ENCODE results near the gene CCNC.

CCNC gene

DNA sequence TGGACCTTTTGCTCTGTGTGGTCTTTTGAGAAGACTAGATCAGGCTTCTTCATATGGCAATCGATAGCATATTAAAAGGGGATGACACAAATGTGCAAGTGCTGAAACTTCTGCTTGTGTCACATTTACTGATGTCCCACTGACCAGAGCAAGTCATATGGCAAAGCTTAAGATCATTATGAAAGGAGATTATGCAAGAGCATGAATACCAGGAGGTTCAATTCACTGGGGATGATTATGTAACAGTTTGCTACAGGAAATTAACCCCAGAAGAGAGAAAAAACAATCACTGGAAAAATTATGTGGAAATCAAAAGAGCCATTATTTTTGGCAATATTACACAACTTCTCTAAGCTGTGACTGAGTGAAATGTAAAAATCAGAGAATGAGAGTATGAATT is 24.4 kb upstream of the CCNC start:
- Histone ChIP-seq H3K9me3 (ENCODE audit: control insufficient read depth in 1 of 2, low read length in 2 of 2) (peaks cover 3 to 5% of the 10 kb centered on the region in 2 donors), H3K4me1 (ENCODE audit: control insufficient read depth in 1 of 2, insufficient read depth in 2 of 2, low read length in 2 of 2) (peaks cover 0 to 22% of the 10 kb centered on the region in 2 donors), H3K27ac (ENCODE audit: low read length) (no peak overlapping the region), H3K36me3 (ENCODE audit: control insufficient read depth in 1 of 2, insufficient read depth in 2 of 2, low read length in 2 of 2) (no peaks in the 10 kb centered on the region), H3K27me3 (ENCODE audit: low read depth, low read length) (peaks cover 73% of the 10 kb centered on the region), H3K4me3 (ENCODE audit: low read depth in 1 of 2, low read length in 2 of 2) (no peak overlapping the region)

DNA sequence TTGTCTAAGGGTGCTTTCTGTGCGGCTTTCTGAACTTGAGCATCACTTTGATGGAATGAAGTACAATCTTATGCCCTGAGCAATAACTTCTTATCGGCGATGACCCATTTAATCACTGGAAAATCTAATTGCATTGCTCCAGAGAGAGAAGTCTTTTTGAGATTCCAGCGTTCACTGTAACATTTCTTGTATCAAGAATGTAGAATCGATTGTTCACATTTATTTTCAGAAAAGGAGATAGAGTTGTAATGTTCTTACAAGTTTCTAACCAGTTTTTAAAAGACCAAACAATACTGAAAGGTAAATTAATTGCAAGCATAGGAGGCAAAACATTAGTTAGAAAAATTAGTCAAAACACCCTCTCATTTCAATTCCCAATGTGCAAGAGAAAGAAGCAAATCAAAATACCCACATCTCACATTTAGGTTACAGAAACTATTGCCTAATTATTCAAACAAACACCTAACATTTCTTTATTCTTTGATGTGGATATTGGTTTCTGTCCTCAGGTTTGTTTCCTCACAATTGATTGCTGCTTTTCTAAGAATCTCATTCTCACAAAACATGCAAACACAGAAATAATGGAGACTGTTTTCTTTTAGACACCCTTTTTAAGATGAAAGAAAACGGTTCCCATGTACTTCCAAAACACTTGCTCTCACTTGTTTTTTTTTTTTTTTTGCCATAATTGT is 23.4 kb upstream of the CCNC start:
- Histone ChIP-seq H3K36me3 (ENCODE audit: control insufficient read depth in 1 of 2, insufficient read depth in 2 of 2, low read length in 2 of 2) (no peaks in the 10 kb centered on the region), H3K9me3 (ENCODE audit: control insufficient read depth in 1 of 2, low read length in 2 of 2) (peaks cover 3 to 5% of the 10 kb centered on the region in 2 donors), H3K4me3 (ENCODE audit: low read depth in 1 of 2, low read length in 2 of 2) (no peak overlapping the region), H3K27me3 (ENCODE audit: low read depth, low read length) (peaks cover 70% of the 10 kb centered on the region), H3K27ac (ENCODE audit: low read length) (no peak overlapping the region), H3K4me1 (ENCODE audit: control insufficient read depth in 1 of 2, insufficient read depth in 2 of 2, low read length in 2 of 2) (peaks cover 0 to 22% of the 10 kb centered on the region in 2 donors)

GRCh38 chr6:99590728-99591672 is 22.5 kb upstream of the CCNC start:
- Histone ChIP-seq H3K27ac (ENCODE audit: low read length) (no peak overlapping the region), H3K4me3 (ENCODE audit: low read depth in 1 of 2, low read length in 2 of 2) (peak overlapping the region in 1 of 2 donors; percentile 39), H3K9me3 (ENCODE audit: control insufficient read depth in 1 of 2, low read length in 2 of 2) (peaks cover 3 to 5% of the 10 kb centered on the region in 2 donors), H3K36me3 (ENCODE audit: control insufficient read depth in 1 of 2, insufficient read depth in 2 of 2, low read length in 2 of 2) (no peaks in the 10 kb centered on the region), H3K4me1 (ENCODE audit: control insufficient read depth in 1 of 2, insufficient read depth in 2 of 2, low read length in 2 of 2) (peaks cover 0 to 22% of the 10 kb centered on the region in 2 donors), H3K27me3 (ENCODE audit: low read depth, low read length) (peaks cover 62% of the 10 kb centered on the region)

- H3K36me3 ChIP-seq (ENCODE audit: control insufficient read depth in 1 of 2, insufficient read depth in 2 of 2, low read length in 2 of 2) = no peaks in the 10 kb centered on the region
- H3K9me3 ChIP-seq (ENCODE audit: control insufficient read depth in 1 of 2, low read length in 2 of 2) = no peaks in the 10 kb centered on the region
- H3K27me3 ChIP-seq (ENCODE audit: low read depth, low read length) = peaks cover 54% of the 10 kb centered on the region
- H3K4me3 ChIP-seq (ENCODE audit: low read depth in 1 of 2, low read length in 2 of 2) = no peak overlapping the region
- peaks cover 0 to 22% of the 10 kb centered on the region in 2 donors for H3K4me1 ChIP-seq (ENCODE audit: control insufficient read depth in 1 of 2, insufficient read depth in 2 of 2, low read length in 2 of 2)
- H3K27ac ChIP-seq (ENCODE audit: low read length) = no peak overlapping the region
Measured at GRCh38 chr6:99589907-99590493, 21.5 kb upstream of the CCNC start.

GRCh38 chr6:99589290-99589672 is 20.8 kb upstream of the CCNC start:
- Histone ChIP-seq H3K4me3 (ENCODE audit: low read depth in 1 of 2, low read length in 2 of 2) (peak overlapping the region; percentile 60 to 77), H3K27me3 (ENCODE audit: low read depth, low read length) (peaks cover 52% of the 10 kb centered on the region)

GRCh38 chr6:99588618-99589289 is 20.3 kb upstream of the CCNC start:
- Histone ChIP-seq H3K4me3 (ENCODE audit: low read depth in 1 of 2, low read length in 2 of 2) (peak overlapping the region; percentile 60 to 77), H3K36me3 (ENCODE audit: control insufficient read depth in 1 of 2, insufficient read depth in 2 of 2, low read length in 2 of 2) (no peaks in the 10 kb centered on the region), H3K4me1 (ENCODE audit: control insufficient read depth in 1 of 2, insufficient read depth in 2 of 2, low read length in 2 of 2) (peaks cover 0 to 22% of the 10 kb centered on the region in 2 donors), H3K27ac (ENCODE audit: low read length) (no peak overlapping the region), H3K27me3 (ENCODE audit: low read depth, low read length) (peaks cover 49% of the 10 kb centered on the region), H3K9me3 (ENCODE audit: control insufficient read depth in 1 of 2, low read length in 2 of 2) (no peaks in the 10 kb centered on the region)

More at GRCh38 chr6:99589290-99589672, 20.8 kb upstream of the CCNC start:
- Histone ChIP-seq H3K36me3 (ENCODE audit: control insufficient read depth in 1 of 2, insufficient read depth in 2 of 2, low read length in 2 of 2) (no peaks in the 10 kb centered on the region), H3K9me3 (ENCODE audit: control insufficient read depth in 1 of 2, low read length in 2 of 2) (no peaks in the 10 kb centered on the region), H3K4me1 (ENCODE audit: control insufficient read depth in 1 of 2, insufficient read depth in 2 of 2, low read length in 2 of 2) (peaks cover 0 to 22% of the 10 kb centered on the region in 2 donors), H3K27ac (ENCODE audit: low read length) (no peak overlapping the region)

DNA sequence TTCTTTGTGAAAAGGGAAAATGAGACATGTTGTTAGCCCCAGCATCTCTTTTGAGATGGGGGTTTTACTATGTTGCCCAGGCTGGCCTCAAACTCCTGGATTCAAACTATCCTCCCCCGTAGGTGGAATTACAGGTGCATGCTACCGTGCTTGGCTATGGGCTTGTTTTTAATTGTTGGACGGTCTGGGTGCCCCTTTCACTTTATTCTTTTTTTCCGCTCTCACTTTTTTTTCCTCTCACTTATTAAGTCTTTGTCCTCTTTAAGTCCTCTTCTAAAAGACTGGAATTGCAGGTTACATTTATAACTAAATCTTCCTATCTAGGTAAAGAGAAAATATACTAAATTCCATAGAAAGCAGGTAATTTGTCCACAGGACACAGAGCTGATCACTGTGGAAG is 19.3 kb upstream of the CCNC start:
- Histone ChIP-seq H3K27me3 (ENCODE audit: low read depth, low read length) (peaks cover 43% of the 10 kb centered on the region), H3K4me3 (ENCODE audit: low read depth in 1 of 2, low read length in 2 of 2) (no peak overlapping the region), H3K4me1 (ENCODE audit: control insufficient read depth in 1 of 2, insufficient read depth in 2 of 2, low read length in 2 of 2) (peaks cover 0 to 22% of the 10 kb centered on the region in 2 donors), H3K9me3 (ENCODE audit: control insufficient read depth in 1 of 2, low read length in 2 of 2) (no peaks in the 10 kb centered on the region), H3K36me3 (ENCODE audit: control insufficient read depth in 1 of 2, insufficient read depth in 2 of 2, low read length in 2 of 2) (no peaks in the 10 kb centered on the region), H3K27ac (ENCODE audit: low read length) (no peak overlapping the region)

DNA sequence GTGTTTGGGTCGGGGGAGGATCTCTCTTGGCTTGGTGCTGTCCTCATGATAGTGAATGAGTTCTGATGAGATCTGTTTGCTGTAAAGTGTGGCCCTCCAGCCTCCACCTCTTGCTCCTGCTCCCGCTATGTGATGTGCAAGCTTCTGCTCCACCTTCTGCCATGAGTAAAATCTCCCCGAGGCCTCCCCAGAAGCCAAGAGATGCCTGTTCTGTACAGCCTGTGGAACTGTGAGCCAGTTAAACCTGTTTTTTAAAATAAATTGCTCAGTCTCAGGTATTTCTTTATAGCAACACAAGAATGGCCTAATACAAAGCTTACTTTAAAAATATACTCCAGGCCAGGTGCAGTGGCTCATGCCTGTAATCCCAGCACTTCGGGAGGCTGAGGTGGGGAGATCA is 11.3 kb upstream of the CCNC start:
- H3K9me3 ChIP-seq (ENCODE audit: control insufficient read depth in 1 of 2, low read length in 2 of 2) = no peaks in the 10 kb centered on the region
- H3K27ac ChIP-seq (ENCODE audit: low read length) = no peak overlapping the region
- no peaks in the 10 kb centered on the region for H3K27me3 ChIP-seq (ENCODE audit: low read depth, low read length)

DNA sequence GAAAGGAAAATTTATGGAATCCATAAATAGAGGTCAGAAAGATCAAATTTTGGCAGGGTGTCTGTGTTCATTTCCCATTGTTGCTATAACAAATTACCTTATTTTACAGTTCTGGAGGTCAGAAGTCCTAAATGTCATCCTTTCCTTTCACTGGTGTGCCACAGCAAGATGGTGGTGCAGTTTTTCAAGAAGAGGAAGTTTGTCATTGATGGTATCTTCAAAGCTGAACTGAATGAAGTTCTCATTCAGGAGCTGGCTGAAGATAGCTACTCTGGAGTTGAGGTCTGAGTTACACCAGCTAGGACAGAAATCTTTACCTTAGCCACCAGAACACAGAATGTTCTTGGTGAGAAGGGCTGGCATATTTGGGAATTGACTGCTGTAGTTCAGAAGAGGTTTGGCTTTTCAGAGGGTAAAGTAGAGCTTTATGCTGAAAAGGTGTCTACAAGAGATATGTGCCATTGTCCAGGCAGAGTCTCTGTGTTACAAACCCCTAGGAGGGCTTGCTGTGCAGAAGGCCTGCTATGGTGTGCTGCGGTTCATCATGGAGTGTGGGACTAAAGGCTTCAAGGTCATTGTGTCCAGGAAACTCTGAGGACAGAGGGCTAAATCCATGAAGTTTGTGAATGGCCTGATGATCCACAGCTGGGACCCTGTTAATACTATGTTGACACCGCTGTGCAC is 7.2 kb upstream of the CCNC start:
- no peak overlapping the region for H3K4me3 ChIP-seq (ENCODE audit: low read depth in 1 of 2, low read length in 2 of 2)
- no peaks in the 10 kb centered on the region for H3K4me1 ChIP-seq (ENCODE audit: control insufficient read depth in 1 of 2, insufficient read depth in 2 of 2, low read length in 2 of 2)
- no peaks in the 10 kb centered on the region for H3K9me3 ChIP-seq (ENCODE audit: control insufficient read depth in 1 of 2, low read length in 2 of 2)
- H3K36me3 ChIP-seq (ENCODE audit: control insufficient read depth in 1 of 2, insufficient read depth in 2 of 2, low read length in 2 of 2) = no peaks in the 10 kb centered on the region
- H3K27me3 ChIP-seq (ENCODE audit: low read depth, low read length) = no peaks in the 10 kb centered on the region
- no peak overlapping the region for H3K27ac ChIP-seq (ENCODE audit: low read length)

More for the DNA sequence above, 11.3 kb upstream of the CCNC start:
- Histone ChIP-seq H3K4me3 (ENCODE audit: low read depth in 1 of 2, low read length in 2 of 2) (no peak overlapping the region), H3K36me3 (ENCODE audit: control insufficient read depth in 1 of 2, insufficient read depth in 2 of 2, low read length in 2 of 2) (no peaks in the 10 kb centered on the region), H3K4me1 (ENCODE audit: control insufficient read depth in 1 of 2, insufficient read depth in 2 of 2, low read length in 2 of 2) (no peaks in the 10 kb centered on the region)

GRCh38 chr6:99573980-99574617 is 5.6 kb upstream of the CCNC start:
- Histone ChIP-seq H3K27me3 (ENCODE audit: low read depth, low read length) (no peaks in the 10 kb centered on the region), H3K27ac (ENCODE audit: low read length) (no peak overlapping the region), H3K36me3 (ENCODE audit: control insufficient read depth in 1 of 2, insufficient read depth in 2 of 2, low read length in 2 of 2) (no peaks in the 10 kb centered on the region), H3K9me3 (ENCODE audit: control insufficient read depth in 1 of 2, low read length in 2 of 2) (no peaks in the 10 kb centered on the region), H3K4me3 (ENCODE audit: low read depth in 1 of 2, low read length in 2 of 2) (no peak overlapping the region), H3K4me1 (ENCODE audit: control insufficient read depth in 1 of 2, insufficient read depth in 2 of 2, low read length in 2 of 2) (no peaks in the 10 kb centered on the region)

Data from muscle layer of duodenum (tissue), 2 donors.